CD8-positive, alpha-beta memory T cell (primary cell): Measurements from ENCODE around the gene FMNL2. TPM values are rescaled to one million over a fixed set of nuclear protein-coding genes. Genes with fewer than 3 reads are reported as not detected.

Source experiments
- CTCF ChIA-PET: fragments of 350-600 bp; sonication (Branson Sonifier 250); formaldehyde crosslinking; loops from one replicate; lab custom pipeline; 2021; ENCODE audit warnings: antibody characterized with exemption; lab: Charles Lee
- POLR2A ChIA-PET: fragments of 350-600 bp; sonication (Branson Sonifier 250); formaldehyde crosslinking; loops from one replicate; lab custom pipeline; 2021; ENCODE audit warnings: antibody characterized with exemption; lab: Charles Lee
- DNase-seq, 5 donors: peaks; one replicate each; pipeline versions ENCODE4 v3.0.0 to v3.0.0-alpha.2; 2020 to 2022; ENCODE audit warnings: mixed read lengths in 1 of 5
- H3K27ac ChIP-seq: one replicate; pipeline ENCODE4 v1.7.0; 2013; ENCODE audit warnings: low read depth, mild to moderate bottlenecking, low read length, moderate library complexity
- H3K27me3 ChIP-seq: 2 replicates; pipeline ENCODE4 v1.7.0; 2013; ENCODE audit warnings: low read length, mild to moderate bottlenecking; ENCODE audit not compliant: insufficient read depth, poor library complexity, severe bottlenecking
- H3K36me3 ChIP-seq: 2 replicates; pipeline ENCODE4 v1.7.0; 2013; ENCODE audit warnings: mild to moderate bottlenecking, low read length, moderate library complexity; ENCODE audit not compliant: insufficient read depth
- H3K4me1 ChIP-seq: 2 replicates; pipeline ENCODE4 v1.7.0; 2013; ENCODE audit warnings: mild to moderate bottlenecking, low read length, moderate library complexity; ENCODE audit not compliant: insufficient read depth
- H3K4me3 ChIP-seq: 2 replicates; pipeline ENCODE4 v1.7.0; 2013; ENCODE audit warnings: mild to moderate bottlenecking, low read length
- H3K9me3 ChIP-seq: 2 replicates; pipeline ENCODE4 v1.7.0; 2013; ENCODE audit warnings: mild to moderate bottlenecking, low read length
- H3K27ac Mint-ChIP-seq, 8 donors: one replicate each; pipeline ENCODE4 v1.8.0; 2020 to 2021; ENCODE audit warnings: mixed read lengths in 8 of 8, mild to moderate bottlenecking in 6 of 8, inconsistent platforms in 3 of 8, moderate library complexity in 3 of 8
- H3K27me3 Mint-ChIP-seq, 2 donors: one replicate each; pipeline ENCODE4 v1.8.0; 2020 to 2021; ENCODE audit warnings: mixed read lengths in 2 of 2, mild to moderate bottlenecking in 1 of 2, moderate library complexity in 1 of 2
- H3K36me3 Mint-ChIP-seq, 3 donors: one replicate each; pipeline ENCODE4 v1.8.0; 2020 to 2021; ENCODE audit warnings: mixed read lengths in 3 of 3, inconsistent platforms in 1 of 3, mild to moderate bottlenecking in 1 of 3
- H3K4me1 Mint-ChIP-seq, 3 donors: one replicate each; pipeline ENCODE4 v1.8.0; 2020 to 2021; ENCODE audit warnings: mixed read lengths in 3 of 3, inconsistent platforms in 1 of 3, mild to moderate bottlenecking in 1 of 3
- H3K4me3 Mint-ChIP-seq, 7 donors: one replicate each; pipeline ENCODE4 v1.8.0; 2020 to 2021; ENCODE audit warnings: mixed read lengths in 7 of 7, mild to moderate bottlenecking in 6 of 7, moderate library complexity in 4 of 7, inconsistent platforms in 2 of 7
- H3K9me3 Mint-ChIP-seq, 5 donors: one replicate each; pipeline ENCODE4 v1.8.0; 2020 to 2022; ENCODE audit warnings: mixed read lengths in 5 of 5, mild to moderate bottlenecking in 3 of 5, moderate library complexity in 2 of 5, inconsistent platforms in 1 of 5
- polyA plus RNA-seq: library from polyadenylated mRNA; unstranded; fragments of 300-500 nt; fragmentation: Illumina TruSeq; gene quantifications from one replicate; pipeline ENCODE4 v1.2.3, GENCODE V29; 2021
- total RNA-seq, 2 experiments: library from RNA; stranded (reverse); gene quantifications; one replicate each; pipeline ENCODE4 v1.2.3, GENCODE V29; 2021

The FMNL2 gene
- total and polyA plus RNA-seq, 3 experiments from 2014 or later: 0.05 to 0.59 (median 0.58) TPM

GRCh38 chr2:152445791-152446201 lies 110.8 kb downstream of the FMNL2 start:
- Mint-ChIP-seq H3K36me3 (no peaks in the 10 kb centered on the region), H3K27ac (no peak overlapping the region), H3K27me3 (peaks cover 2 to 28% of the 10 kb centered on the region in 2 donors), H3K4me3 (no peak overlapping the region), H3K9me3 (peaks cover 0 to 2% (median 0%) of the 10 kb centered on the region in 5 donors), H3K4me1 (no peaks in the 10 kb centered on the region)
- no peak for DNase-seq
- H3K4me3 ChIP-seq: no peak overlapping the region
- ChIA-PET POLR2A (no interaction called here), CTCF (no interaction called here)
- H3K4me1 ChIP-seq: no peaks in the 10 kb centered on the region
- H3K36me3 ChIP-seq: no peaks in the 10 kb centered on the region
- no peak overlapping the region for H3K27ac ChIP-seq
- no peaks in the 10 kb centered on the region for H3K27me3 ChIP-seq
- no peaks in the 10 kb centered on the region for H3K9me3 ChIP-seq

GRCh38 chr2:152446213-152446612 lies 111.2 kb downstream of the FMNL2 start:
- ChIA-PET POLR2A (no interaction called here), CTCF (no interaction called here)
- no peak overlapping the region for H3K27ac Mint-ChIP-seq
- H3K4me3 Mint-ChIP-seq: no peak overlapping the region
- no peak overlapping the region for H3K27ac ChIP-seq
- no peaks in the 10 kb centered on the region for H3K27me3 ChIP-seq
- H3K9me3 ChIP-seq: no peaks in the 10 kb centered on the region
- no peak for DNase-seq
- no peaks in the 10 kb centered on the region for H3K4me1 ChIP-seq
- H3K36me3 Mint-ChIP-seq: no peaks in the 10 kb centered on the region
- H3K27me3 Mint-ChIP-seq: peaks cover 2 to 24% of the 10 kb centered on the region in 2 donors
- no peak overlapping the region for H3K4me3 ChIP-seq
- H3K9me3 Mint-ChIP-seq: peaks cover 0 to 2% (median 0%) of the 10 kb centered on the region in 5 donors
- H3K36me3 ChIP-seq: no peaks in the 10 kb centered on the region
- no peaks in the 10 kb centered on the region for H3K4me1 Mint-ChIP-seq

GRCh38 chr2:152447897-152448296 lies 112.9 kb downstream of the FMNL2 start:
- Histone ChIP-seq H3K27me3 (no peaks in the 10 kb centered on the region), H3K36me3 (no peaks in the 10 kb centered on the region), H3K4me3 (no peak overlapping the region), H3K9me3 (no peaks in the 10 kb centered on the region), H3K27ac (no peak overlapping the region), H3K4me1 (no peaks in the 10 kb centered on the region)
- H3K4me3 Mint-ChIP-seq: no peak overlapping the region
- no peak for DNase-seq
- H3K4me1 Mint-ChIP-seq: no peaks in the 10 kb centered on the region
- H3K36me3 Mint-ChIP-seq: no peaks in the 10 kb centered on the region
- ChIA-PET CTCF (no interaction called here), POLR2A (no interaction called here)
- no peak overlapping the region for H3K27ac Mint-ChIP-seq
- peaks cover 0 to 25% of the 10 kb centered on the region in 2 donors for H3K27me3 Mint-ChIP-seq
- H3K9me3 Mint-ChIP-seq: peaks cover 0 to 2% (median 0%) of the 10 kb centered on the region in 5 donors

- no peaks in the 10 kb centered on the region for H3K36me3 ChIP-seq
- H3K27ac ChIP-seq: no peak overlapping the region
- H3K9me3 ChIP-seq: no peaks in the 10 kb centered on the region
- H3K27me3 Mint-ChIP-seq: peaks cover 5 to 19% of the 10 kb centered on the region in 2 donors
- POLR2A ChIA-PET: no interaction called here
- H3K4me1 Mint-ChIP-seq: no peaks in the 10 kb centered on the region
- H3K27me3 ChIP-seq: no peaks in the 10 kb centered on the region
- no peak overlapping the region for H3K4me3 Mint-ChIP-seq
- no peaks in the 10 kb centered on the region for H3K4me1 ChIP-seq
- no peaks in the 10 kb centered on the region for H3K36me3 Mint-ChIP-seq
- H3K4me3 ChIP-seq: no peak overlapping the region
- DNase-seq: no peak
- H3K9me3 Mint-ChIP-seq: no peaks in the 10 kb centered on the region
- CTCF ChIA-PET: no interaction called here
- no peak overlapping the region for H3K27ac Mint-ChIP-seq
Observed at GRCh38 chr2:152448606-152449005, 113.6 kb downstream of the FMNL2 start.

GRCh38 chr2:152449578-152449977 lies 114.6 kb downstream of the FMNL2 start:
- CTCF ChIA-PET: no interaction called here

GRCh38 chr2:152450176-152450575 lies 115.2 kb downstream of the FMNL2 start:
- Mint-ChIP-seq H3K4me1 (no peaks in the 10 kb centered on the region), H3K36me3 (no peaks in the 10 kb centered on the region), H3K4me3 (no peak overlapping the region), H3K27me3 (peaks cover 5 to 19% of the 10 kb centered on the region in 2 donors), H3K9me3 (no peaks in the 10 kb centered on the region), H3K27ac (no peak overlapping the region)
- Histone ChIP-seq H3K36me3 (no peaks in the 10 kb centered on the region), H3K4me3 (no peak overlapping the region), H3K27ac (no peak overlapping the region), H3K9me3 (no peaks in the 10 kb centered on the region), H3K27me3 (no peaks in the 10 kb centered on the region), H3K4me1 (no peaks in the 10 kb centered on the region)
- CTCF ChIA-PET: no interaction called here
- POLR2A ChIA-PET: no interaction called here
- DNase-seq: no peak

More at GRCh38 chr2:152449578-152449977, 114.6 kb downstream of the FMNL2 start:
- H3K4me3 ChIP-seq: no peak overlapping the region
- no peaks in the 10 kb centered on the region for H3K4me1 ChIP-seq
- no peak overlapping the region for H3K27ac Mint-ChIP-seq
- H3K27me3 ChIP-seq: no peaks in the 10 kb centered on the region
- peaks cover 5 to 19% of the 10 kb centered on the region in 2 donors for H3K27me3 Mint-ChIP-seq
- DNase-seq: no peak
- H3K27ac ChIP-seq: no peak overlapping the region
- H3K36me3 ChIP-seq: no peaks in the 10 kb centered on the region
- no peak overlapping the region for H3K4me3 Mint-ChIP-seq
- no peaks in the 10 kb centered on the region for H3K9me3 Mint-ChIP-seq
- no peaks in the 10 kb centered on the region for H3K36me3 Mint-ChIP-seq
- H3K4me1 Mint-ChIP-seq: no peaks in the 10 kb centered on the region
- H3K9me3 ChIP-seq: no peaks in the 10 kb centered on the region
- POLR2A ChIA-PET: no interaction called here

- no peaks in the 10 kb centered on the region for H3K36me3 ChIP-seq
- no peaks in the 10 kb centered on the region for H3K27me3 ChIP-seq
Observed at GRCh38 chr2:152452256-152452973, 117.4 kb downstream of the FMNL2 start.

GRCh38 chr2:152453129-152453911 lies 118.3 kb downstream of the FMNL2 start:
- CTCF ChIA-PET: no interaction called here
- POLR2A ChIA-PET: no interaction called here

More at GRCh38 chr2:152452256-152452973, 117.4 kb downstream of the FMNL2 start:
- CTCF ChIA-PET: no interaction called here
- Mint-ChIP-seq H3K4me3 (no peak overlapping the region), H3K27me3 (peaks cover 5 to 21% of the 10 kb centered on the region in 2 donors), H3K36me3 (no peaks in the 10 kb centered on the region), H3K27ac (no peak overlapping the region), H3K4me1 (no peaks in the 10 kb centered on the region), H3K9me3 (no peaks in the 10 kb centered on the region)
- Histone ChIP-seq H3K27ac (no peak overlapping the region), H3K4me1 (no peaks in the 10 kb centered on the region), H3K4me3 (no peak overlapping the region), H3K9me3 (no peaks in the 10 kb centered on the region)
- POLR2A ChIA-PET: no interaction called here
- no peak for DNase-seq

More at GRCh38 chr2:152453129-152453911, 118.3 kb downstream of the FMNL2 start:
- Mint-ChIP-seq H3K36me3 (no peaks in the 10 kb centered on the region), H3K27me3 (peaks cover 6 to 19% of the 10 kb centered on the region in 2 donors), H3K4me3 (no peak overlapping the region), H3K4me1 (no peaks in the 10 kb centered on the region), H3K9me3 (no peaks in the 10 kb centered on the region), H3K27ac (no peak overlapping the region)
- DNase-seq: no peak
- Histone ChIP-seq H3K4me1 (no peaks in the 10 kb centered on the region), H3K27ac (no peak overlapping the region), H3K9me3 (no peaks in the 10 kb centered on the region), H3K4me3 (no peak overlapping the region), H3K27me3 (no peaks in the 10 kb centered on the region), H3K36me3 (no peaks in the 10 kb centered on the region)
